ENCODE results near the gene PHACTR3.

Gene PHACTR3

DNA sequence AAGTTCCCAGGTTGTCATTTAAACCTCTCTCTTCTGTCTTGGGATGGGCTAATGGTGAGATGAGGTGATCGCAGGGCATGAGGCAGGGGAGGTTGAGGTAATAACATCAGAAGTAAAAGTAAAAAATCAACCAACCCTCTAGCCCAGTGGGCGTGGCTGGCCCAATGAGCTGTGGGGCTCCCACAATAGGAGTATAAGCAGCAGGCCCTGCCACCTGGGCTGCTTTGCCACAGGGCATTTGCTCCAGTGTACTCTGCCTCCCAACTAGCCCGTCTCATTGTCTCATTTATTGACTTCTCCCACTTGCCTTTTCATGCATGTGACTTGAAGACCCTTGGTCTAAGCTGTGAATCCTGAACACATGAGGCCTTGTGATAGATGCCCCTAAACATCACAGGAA lies 62.8 kb downstream of the PHACTR3 start:
- TF ChIP-seq, protein P1, sequence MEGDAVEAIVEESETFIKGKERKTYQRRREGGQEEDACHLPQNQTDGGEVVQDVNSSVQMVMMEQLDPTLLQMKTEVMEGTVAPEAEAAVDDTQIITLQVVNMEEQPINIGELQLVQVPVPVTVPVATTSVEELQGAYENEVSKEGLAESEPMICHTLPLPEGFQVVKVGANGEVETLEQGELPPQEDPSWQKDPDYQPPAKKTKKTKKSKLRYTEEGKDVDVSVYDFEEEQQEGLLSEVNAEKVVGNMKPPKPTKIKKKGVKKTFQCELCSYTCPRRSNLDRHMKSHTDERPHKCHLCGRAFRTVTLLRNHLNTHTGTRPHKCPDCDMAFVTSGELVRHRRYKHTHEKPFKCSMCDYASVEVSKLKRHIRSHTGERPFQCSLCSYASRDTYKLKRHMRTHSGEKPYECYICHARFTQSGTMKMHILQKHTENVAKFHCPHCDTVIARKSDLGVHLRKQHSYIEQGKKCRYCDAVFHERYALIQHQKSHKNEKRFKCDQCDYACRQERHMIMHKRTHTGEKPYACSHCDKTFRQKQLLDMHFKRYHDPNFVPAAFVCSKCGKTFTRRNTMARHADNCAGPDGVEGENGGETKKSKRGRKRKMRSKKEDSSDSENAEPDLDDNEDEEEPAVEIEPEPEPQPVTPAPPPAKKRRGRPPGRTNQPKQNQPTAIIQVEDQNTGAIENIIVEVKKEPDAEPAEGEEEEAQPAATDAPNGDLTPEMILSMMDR (IDR thresholded peaks at IDR 0.05; ENCODE audit: insufficient read depth, low read length, missing control alignments): no peak
- POLR2A ChIA-PET: no interaction called here
- CTCF ChIA-PET: no interaction called here
- H3K4me3 ChIP-seq (ENCODE audit: low read depth, low read length): no peak overlapping the region
- no peak for DNase-seq (ENCODE audit: low read depth, low spot score)

DNA sequence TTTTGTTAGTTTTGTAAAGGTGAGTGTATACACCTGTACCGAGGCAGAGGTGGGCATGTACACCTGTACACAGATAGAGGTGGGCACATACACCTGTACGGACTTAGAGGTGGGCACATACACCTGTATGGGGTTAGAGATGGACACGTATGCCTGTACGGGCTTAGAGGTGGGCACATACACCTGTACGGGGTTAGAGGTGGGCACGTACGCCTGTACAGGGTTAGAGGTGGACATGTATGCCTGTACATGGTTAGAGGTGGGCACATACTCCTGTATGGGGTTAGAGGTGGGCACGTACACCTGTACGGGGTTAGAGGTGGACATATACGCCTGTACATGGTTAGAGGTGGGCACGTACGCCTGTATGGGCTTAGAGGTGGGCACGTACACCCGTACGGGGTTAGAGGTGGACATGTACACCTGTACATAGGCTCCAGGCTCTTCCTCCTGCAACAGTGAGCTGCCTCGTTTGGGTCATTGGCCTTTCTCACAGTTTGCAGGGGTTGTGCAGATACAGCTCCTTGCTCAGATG lies 63.7 kb downstream of the PHACTR3 start:
- no peak for DNase-seq (ENCODE audit: low read depth, low spot score)
- H3K4me3 ChIP-seq (ENCODE audit: low read depth, low read length): no peak overlapping the region
- POLR2A ChIA-PET: no interaction called here
- CTCF ChIA-PET: no interaction called here
- TF ChIP-seq, protein P1 (IDR thresholded peaks at IDR 0.05; ENCODE audit: insufficient read depth, low read length, missing control alignments): no peak

DNA sequence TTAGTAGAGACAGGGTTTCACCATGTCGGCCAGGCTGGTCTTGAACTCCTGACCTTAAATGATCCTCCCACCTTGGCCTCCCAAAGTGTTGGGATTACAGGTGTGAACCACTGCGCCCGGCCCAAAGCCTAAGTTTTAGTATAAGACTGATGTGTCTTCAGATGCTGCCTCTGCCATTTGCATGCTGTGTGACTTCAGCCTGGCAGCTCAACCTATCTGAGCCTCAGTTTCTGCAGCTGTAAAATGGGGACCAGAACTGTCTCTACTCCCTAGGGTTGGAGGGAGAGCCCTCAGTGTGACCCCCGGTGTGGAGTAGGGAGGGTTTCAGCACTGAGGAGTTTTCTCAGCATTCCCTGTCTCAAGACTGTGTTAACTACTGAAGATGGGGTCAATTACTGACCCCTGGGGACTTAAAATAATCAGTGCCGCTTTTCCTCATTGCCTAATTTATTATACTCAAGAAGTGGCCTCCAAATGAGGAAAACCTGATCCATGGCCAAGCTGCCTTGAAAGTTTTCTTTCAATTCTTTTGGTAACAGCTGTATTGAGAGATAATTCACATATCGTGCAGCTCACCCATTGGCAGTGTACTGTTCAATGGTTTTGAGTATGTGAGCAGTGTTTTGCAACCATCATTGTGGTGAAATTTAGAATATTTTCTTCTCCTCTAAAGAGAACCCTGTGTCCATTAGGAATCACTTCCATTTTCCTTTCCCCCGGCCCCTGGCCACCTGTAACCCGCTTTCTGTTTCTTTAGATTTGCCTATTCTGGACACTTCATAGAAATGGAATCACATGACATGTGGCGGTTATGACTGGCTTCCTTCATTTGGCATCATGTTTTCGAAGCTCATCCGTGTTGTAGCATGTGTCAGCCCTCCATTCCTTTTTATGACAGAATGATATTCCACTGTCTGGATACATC lies 64.8 kb downstream of the PHACTR3 start:
- ChIA-PET POLR2A (no interaction called here), CTCF (no interaction called here)
- DNase-seq (ENCODE audit: low read depth, low spot score): no peak
- TF ChIP-seq, protein P1 (IDR thresholded peaks at IDR 0.05; ENCODE audit: insufficient read depth, low read length, missing control alignments): no peak
- H3K4me3 ChIP-seq (ENCODE audit: low read depth, low read length): no peak overlapping the region

DNA sequence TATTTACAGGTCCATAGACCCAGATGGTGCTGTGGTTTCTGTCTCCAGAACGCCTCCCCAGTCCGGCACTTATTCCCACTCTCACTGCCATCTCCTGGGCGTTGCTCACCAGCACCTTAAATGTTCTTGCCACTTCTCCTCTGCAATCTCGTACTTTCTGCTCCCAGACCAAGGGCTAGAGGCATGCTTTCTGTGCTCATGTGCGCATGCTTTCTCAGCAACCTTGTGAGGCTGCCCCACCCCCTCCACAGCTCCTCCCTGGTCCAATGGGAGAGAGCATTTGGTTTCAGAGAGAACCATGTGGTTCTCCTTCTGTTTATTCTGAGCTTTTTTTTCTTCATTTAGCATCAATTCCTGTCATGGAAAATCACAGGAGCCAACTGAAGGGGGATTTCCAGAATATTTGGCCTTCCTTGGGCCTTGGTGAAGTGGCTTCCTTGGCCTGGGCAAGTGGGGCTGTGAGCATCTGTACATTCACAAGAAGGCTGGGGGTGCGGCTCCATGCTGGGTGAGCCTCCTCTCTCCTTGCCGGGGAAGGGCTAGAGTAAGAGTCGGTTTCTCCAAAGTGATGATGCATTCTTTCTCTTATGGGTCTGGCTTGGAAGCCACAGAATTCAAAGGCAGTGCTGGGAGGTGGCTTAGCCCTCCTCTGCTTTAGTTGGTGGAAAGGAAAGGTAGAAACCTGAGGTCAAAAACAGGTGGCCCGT lies 66.6 kb downstream of the PHACTR3 start:
- ChIA-PET POLR2A (no interaction called here), CTCF (no interaction called here)
- TF ChIP-seq, protein P1 (IDR thresholded peaks at IDR 0.05; ENCODE audit: insufficient read depth, low read length, missing control alignments): no peak
- no peak overlapping the region for H3K4me3 ChIP-seq (ENCODE audit: low read depth, low read length)
- no peak for DNase-seq (ENCODE audit: low read depth, low spot score)

DNA sequence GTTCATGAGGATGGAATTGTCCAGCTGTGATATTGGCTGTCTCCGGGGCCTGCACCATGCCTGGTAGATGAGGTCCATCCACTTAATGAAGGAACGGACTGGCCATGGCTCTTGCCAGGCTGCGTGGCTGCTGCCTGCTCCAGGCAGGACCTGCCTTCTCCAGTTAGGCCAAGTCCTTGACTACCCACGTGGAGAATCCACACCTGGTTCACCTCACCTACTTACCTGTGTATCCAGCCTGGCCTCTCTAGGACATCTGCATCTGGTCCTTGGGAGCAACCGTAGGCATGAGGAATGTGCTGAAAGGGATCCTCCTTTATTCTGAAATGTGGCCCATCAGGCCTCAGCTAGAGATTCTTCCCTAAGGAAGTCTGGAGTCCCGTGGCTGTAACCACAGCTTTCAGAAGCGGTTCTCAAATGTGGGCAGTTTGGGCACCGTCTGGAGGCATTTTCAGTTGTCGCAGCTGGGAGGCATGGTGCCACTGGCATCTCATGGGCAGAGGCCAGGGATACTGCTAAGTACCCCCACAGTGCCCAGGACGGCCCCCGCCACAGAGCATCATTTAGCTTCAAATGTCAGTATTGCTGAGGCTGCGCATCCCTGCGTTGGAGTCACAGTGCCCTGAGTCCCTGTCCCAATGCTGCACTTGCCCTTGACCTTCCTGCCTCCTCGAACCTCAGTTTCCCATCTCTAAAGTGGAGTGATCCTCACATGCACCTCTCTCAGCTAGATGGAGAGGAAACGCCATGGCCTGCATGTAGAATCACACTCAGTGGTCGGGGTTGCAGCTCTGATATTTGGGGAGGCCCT lies 67.5 kb downstream of the PHACTR3 start:
- ChIA-PET POLR2A (no interaction called here), CTCF (no interaction called here)
- no peak overlapping the region for H3K4me3 ChIP-seq (ENCODE audit: low read depth, low read length)
- no peak for DNase-seq (ENCODE audit: low read depth, low spot score)
- TF ChIP-seq, protein P1 (IDR thresholded peaks at IDR 0.05; ENCODE audit: insufficient read depth, low read length, missing control alignments): no peak
